ENCODE results near the gene MRPL54. TPM values are rescaled to one million over a fixed set of nuclear protein-coding genes. Genes with fewer than 3 reads are reported as not detected.

MRPL54 gene
- total RNA-seq, 1 donor from 2014 or later, result 15.1 TPM

DNA sequence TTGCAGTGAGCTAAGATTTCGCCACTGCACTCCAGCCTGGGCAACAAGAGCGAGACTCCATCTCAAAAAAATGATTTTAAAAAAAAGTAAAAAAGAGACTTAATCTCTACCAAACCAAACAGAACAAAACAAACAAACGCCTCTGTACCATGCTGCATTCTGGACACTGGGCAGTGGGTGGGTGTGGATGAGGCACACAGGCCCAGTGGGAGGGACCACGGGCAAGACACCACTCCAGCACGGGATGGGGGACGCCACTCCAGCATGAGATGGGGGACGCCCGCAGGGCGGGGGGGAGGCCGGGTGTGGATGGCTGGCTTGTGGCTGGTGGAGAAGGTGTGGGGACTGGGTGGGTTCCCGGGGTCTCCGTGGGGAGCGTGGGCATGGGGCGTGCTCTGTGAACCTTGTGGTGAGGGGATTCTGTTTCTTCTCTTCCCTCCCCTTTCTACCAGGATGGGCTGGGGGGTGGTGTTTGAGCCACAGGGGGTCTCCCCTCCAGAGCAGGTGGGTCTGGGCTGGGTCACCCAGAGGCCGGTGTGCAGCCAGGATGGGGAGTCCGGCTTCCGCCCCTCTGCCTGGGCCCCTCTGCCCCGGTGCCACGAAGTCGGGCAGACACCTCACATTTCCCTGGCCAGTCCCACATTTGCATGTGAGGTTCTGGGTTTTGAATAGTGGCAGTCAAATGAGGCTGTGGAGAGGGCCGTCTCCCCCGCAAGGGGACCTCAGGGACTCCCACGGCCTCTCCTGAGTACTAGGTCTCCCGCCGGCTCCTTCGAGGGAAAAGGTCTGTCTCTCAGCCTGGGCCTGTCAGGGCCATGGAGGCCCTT is 47.6 kb downstream of the MRPL54 start:
- H3K27me3 ChIP-seq, result no peaks in the 10 kb centered on the region
- no peak for TF ChIP-seq EZH2 (IDR thresholded peaks at IDR 0.05)
- TF ChIP-seq, protein P1, sequence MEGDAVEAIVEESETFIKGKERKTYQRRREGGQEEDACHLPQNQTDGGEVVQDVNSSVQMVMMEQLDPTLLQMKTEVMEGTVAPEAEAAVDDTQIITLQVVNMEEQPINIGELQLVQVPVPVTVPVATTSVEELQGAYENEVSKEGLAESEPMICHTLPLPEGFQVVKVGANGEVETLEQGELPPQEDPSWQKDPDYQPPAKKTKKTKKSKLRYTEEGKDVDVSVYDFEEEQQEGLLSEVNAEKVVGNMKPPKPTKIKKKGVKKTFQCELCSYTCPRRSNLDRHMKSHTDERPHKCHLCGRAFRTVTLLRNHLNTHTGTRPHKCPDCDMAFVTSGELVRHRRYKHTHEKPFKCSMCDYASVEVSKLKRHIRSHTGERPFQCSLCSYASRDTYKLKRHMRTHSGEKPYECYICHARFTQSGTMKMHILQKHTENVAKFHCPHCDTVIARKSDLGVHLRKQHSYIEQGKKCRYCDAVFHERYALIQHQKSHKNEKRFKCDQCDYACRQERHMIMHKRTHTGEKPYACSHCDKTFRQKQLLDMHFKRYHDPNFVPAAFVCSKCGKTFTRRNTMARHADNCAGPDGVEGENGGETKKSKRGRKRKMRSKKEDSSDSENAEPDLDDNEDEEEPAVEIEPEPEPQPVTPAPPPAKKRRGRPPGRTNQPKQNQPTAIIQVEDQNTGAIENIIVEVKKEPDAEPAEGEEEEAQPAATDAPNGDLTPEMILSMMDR (IDR thresholded peaks at IDR 0.05), result no peak
- TF ChIP-seq EZH2phosphoT487 (IDR thresholded peaks at IDR 0.05), result no peak
- Mint-ChIP-seq H3K27ac (no peak overlapping the region), H3K4me1 (no peaks in the 10 kb centered on the region), H3K4me3 (no peak overlapping the region), H3K36me3 (peaks cover 3% of the 10 kb centered on the region), H3K9me3 (peaks cover 3% of the 10 kb centered on the region), H3K27me3 (ENCODE audit: insufficient read depth, low read depth) (peaks cover 3% of the 10 kb centered on the region)
- H3F3A ChIP-seq (ENCODE audit: low read depth), result peaks cover 6% of the 10 kb centered on the region
- no peak overlapping the region for H3K9ac ChIP-seq
- H3K27ac ChIP-seq, result no peak overlapping the region
- H3K9me3 ChIP-seq (ENCODE audit: low read depth), result no peaks in the 10 kb centered on the region
- no peaks in the 10 kb centered on the region for H4K20me1 ChIP-seq (ENCODE audit: low read depth)
- H3K4me3 ChIP-seq, result no peak overlapping the region
- H3K4me2 ChIP-seq, result no peak overlapping the region
- H3K79me2 ChIP-seq (ENCODE audit: low read depth), result no peaks in the 10 kb centered on the region
- no peaks in the 10 kb centered on the region for H3K36me3 ChIP-seq
- H2AFZ ChIP-seq (replicated peaks), result no peak overlapping the region
- no peaks in the 10 kb centered on the region for H3K4me1 ChIP-seq
- DNase-seq (ENCODE audit: low spot score), result no peak

DNA sequence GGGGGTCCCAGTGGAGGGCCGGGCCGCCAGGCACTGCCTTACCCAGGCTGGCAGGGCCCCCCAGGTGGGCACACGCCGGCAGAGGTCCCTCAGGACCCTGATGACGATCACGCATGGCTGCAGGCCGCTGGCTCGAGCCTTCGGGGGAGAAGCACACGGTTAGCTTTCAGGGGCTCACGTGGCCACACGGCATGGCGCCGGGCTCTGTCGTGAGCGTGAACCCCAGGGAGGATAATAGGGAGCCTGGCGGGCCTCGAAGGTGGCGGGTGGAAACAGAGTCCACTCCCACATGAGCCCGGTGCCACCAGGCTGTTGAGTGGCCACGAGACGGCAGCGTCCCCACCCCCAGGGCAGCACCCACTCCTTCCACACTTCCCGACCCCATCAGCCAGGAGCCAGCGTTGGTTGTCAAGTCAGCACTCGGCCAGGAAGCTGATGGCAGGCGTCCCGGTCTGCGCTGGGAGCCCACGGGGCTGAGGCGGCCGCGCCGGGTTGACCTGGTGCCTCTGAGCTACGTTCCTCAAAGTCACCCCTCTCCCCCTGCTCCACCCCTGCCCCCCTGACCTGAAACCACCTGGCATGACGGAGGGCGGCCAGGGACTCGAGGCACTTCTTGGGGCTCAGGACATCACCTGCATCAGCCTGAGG is 48.4 kb downstream of the MRPL54 start:
- H3K9me3 Mint-ChIP-seq, result peaks cover 3% of the 10 kb centered on the region
- Histone ChIP-seq H4K20me1 (ENCODE audit: low read depth) (no peaks in the 10 kb centered on the region), H3K9me3 (ENCODE audit: low read depth) (no peaks in the 10 kb centered on the region), H3F3A (ENCODE audit: low read depth) (peaks cover 6% of the 10 kb centered on the region), H3K9ac (no peak overlapping the region), H3K4me2 (no peak overlapping the region), H3K36me3 (no peaks in the 10 kb centered on the region), H3K4me1 (no peaks in the 10 kb centered on the region), H3K79me2 (ENCODE audit: low read depth) (no peaks in the 10 kb centered on the region), H3K27me3 (no peaks in the 10 kb centered on the region), H2AFZ (replicated peaks) (no peak overlapping the region), H3K4me3 (no peak overlapping the region), H3K27ac (no peak overlapping the region)
- no peak for DNase-seq (ENCODE audit: low spot score)
- H3K36me3 Mint-ChIP-seq, result peaks cover 3% of the 10 kb centered on the region
- peaks cover 2% of the 10 kb centered on the region for H3K27me3 Mint-ChIP-seq (ENCODE audit: insufficient read depth, low read depth)
- no peak overlapping the region for H3K4me3 Mint-ChIP-seq
- TF ChIP-seq, protein P1 (IDR thresholded peaks at IDR 0.05), result no peak
- TF ChIP-seq EZH2 (IDR thresholded peaks at IDR 0.05) (no peak), EZH2phosphoT487 (IDR thresholded peaks at IDR 0.05) (no peak)
- H3K4me1 Mint-ChIP-seq, result no peaks in the 10 kb centered on the region
- no peak overlapping the region for H3K27ac Mint-ChIP-seq

DNA sequence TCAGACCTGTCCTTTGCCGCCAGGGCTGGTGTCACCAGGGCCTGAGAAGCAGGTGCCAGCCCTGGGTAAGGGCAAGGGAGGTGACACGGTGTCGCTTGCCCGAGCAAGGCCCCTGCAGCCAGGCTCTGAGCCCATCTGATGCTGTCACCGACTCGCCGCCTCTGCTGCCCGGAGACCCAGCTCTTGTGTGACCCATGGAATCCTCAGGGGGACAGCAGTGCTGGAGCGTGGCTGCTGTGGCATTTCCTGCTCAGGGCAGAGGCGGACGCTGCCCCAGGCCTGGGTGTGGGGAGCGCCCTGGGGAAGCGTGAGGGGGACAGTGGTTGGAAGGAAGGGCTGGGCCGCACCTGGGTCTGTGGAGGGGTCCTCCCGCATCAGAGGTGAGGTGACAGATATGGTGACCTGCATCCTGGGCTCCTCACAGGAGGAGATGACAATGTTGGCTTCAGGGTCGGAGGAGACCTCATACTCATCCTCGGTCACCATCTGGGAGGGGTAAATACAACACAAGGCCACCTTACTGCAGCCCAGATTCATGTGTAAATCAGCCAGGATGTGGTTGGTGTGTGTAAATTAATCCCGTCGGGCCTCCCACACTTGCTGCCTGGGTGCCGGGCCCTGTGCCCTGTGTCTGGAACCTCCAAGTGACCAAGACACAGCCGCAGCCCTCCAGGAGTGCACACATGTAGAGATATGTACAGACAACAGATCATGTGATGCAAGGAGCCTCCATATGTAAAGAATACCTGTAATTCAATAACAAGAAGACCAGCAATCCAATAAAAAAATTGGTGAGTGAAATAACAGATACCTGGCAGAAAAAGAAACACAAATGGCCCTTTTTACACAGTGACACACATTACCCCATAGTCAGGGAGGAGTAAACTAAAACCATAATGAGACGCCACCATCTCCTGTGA is 51.3 kb downstream of the MRPL54 start:
- H3K4me1 ChIP-seq, result no peaks in the 10 kb centered on the region
- H3K9ac ChIP-seq, result no peak overlapping the region
- no peak for DNase-seq (ENCODE audit: low spot score)
- no peak overlapping the region for H2AFZ ChIP-seq (replicated peaks)
- H3K4me2 ChIP-seq, result no peak overlapping the region
- Mint-ChIP-seq H3K4me1 (peaks cover 8% of the 10 kb centered on the region), H3K4me3 (no peak overlapping the region), H3K27ac (no peak overlapping the region), H3K27me3 (ENCODE audit: insufficient read depth, low read depth) (peaks cover 2% of the 10 kb centered on the region), H3K36me3 (no peaks in the 10 kb centered on the region), H3K9me3 (no peaks in the 10 kb centered on the region)
- H3F3A ChIP-seq (ENCODE audit: low read depth), result no peaks in the 10 kb centered on the region
- TF ChIP-seq, protein P1 (IDR thresholded peaks at IDR 0.05), result no peak
- TF ChIP-seq EZH2phosphoT487 (IDR thresholded peaks at IDR 0.05) (no peak), EZH2 (IDR thresholded peaks at IDR 0.05) (no peak)
- no peaks in the 10 kb centered on the region for H3K79me2 ChIP-seq (ENCODE audit: low read depth)
- H3K4me3 ChIP-seq, result no peak overlapping the region
- H3K27ac ChIP-seq, result no peak overlapping the region
- H3K36me3 ChIP-seq, result no peaks in the 10 kb centered on the region
- no peaks in the 10 kb centered on the region for H3K9me3 ChIP-seq (ENCODE audit: low read depth)
- H3K27me3 ChIP-seq, result no peaks in the 10 kb centered on the region
- peaks cover 4% of the 10 kb centered on the region for H4K20me1 ChIP-seq (ENCODE audit: low read depth)
